Gastrocnemius medialis (tissue), 4 donors: ENCODE results near the gene ZNF790. TPM values are rescaled to one million over a fixed set of nuclear protein-coding genes. Genes with fewer than 3 reads are reported as not detected.

Experiments
- ATAC-seq, 2 donors: fragments of 150-250 bp; one replicate each; pipeline ENCODE4 v1.9.1; 2016
- DNase-seq, 2 donors: peaks; one replicate each; pipeline ENCODE4 v3.0.0-alpha.2; 2019
- H3K27ac ChIP-seq, 4 donors: fragments of 200-600 bp; sonication (generic); 1 replicate in 1 of 4; 2 replicates in 3 of 4; pipeline ENCODE4 v1.5.1; 2016 to 2018; ENCODE audit warnings: mild to moderate bottlenecking in 2 of 4, moderate library complexity in 1 of 4
- H3K27me3 ChIP-seq, 3 donors: fragments of 200-600 bp; sonication (generic) in 2 of 3; 1 replicate in 1 of 3; 2 replicates in 2 of 3; pipeline versions ENCODE4 v1.5.1 to v1.6.0; 2016 to 2019; ENCODE audit warnings: mild to moderate bottlenecking in 1 of 3, moderate library complexity in 1 of 3
- H3K36me3 ChIP-seq, 2 donors: fragments of 200-600 bp; sonication (generic) in 1 of 2; one replicate each; pipeline ENCODE4 v1.5.1; 2017 to 2018
- H3K4me1 ChIP-seq, 2 donors: fragments of 200-600 bp; sonication (generic) in 1 of 2; one replicate each; pipeline ENCODE4 v1.5.1; 2016 to 2017; ENCODE audit warnings: mild to moderate bottlenecking in 2 of 2
- H3K4me3 ChIP-seq, 4 donors: fragments of 200-600 bp; sonication (generic) in 3 of 4; 1 replicate in 1 of 4; 2 replicates in 3 of 4; pipeline ENCODE4 v1.5.1; 2016 to 2019; ENCODE audit warnings: mild to moderate bottlenecking in 2 of 4
- H3K9me3 ChIP-seq, 3 donors: fragments of 200-600 bp; sonication (generic) in 2 of 3; 1 replicate in 1 of 3; 2 replicates in 2 of 3; pipeline ENCODE4 v1.5.1; 2016 to 2019
- POLR2A ChIP-seq, 2 donors: fragments of 450-650 bp; IDR thresholded peaks; one replicate each; pipeline ENCODE4 v1.6.1; 2017; ENCODE audit warnings: antibody characterized with exemption in 2 of 2, mild to moderate bottlenecking in 2 of 2, moderate library complexity in 2 of 2
- in situ Hi-C, 4 donors: fragments of 200-750 bp; cut with MboI; loops; one replicate each; pipeline versions ENCODE4 v1.15.0 to v1.8.0; 2017; ENCODE audit warnings: low sequenced_read_pairs in 4 of 4
- intact Hi-C: fragments of 100-400 bp; cut with DNase I; formaldehyde crosslinking; loops from one replicate; pipeline ENCODE4 v1.15.1; 2023; ENCODE audit warnings: low total_unique reads
- total RNA-seq, 4 donors: library from RNA; depleted of rRNA; stranded (reverse); fragments of >200 nt; gene quantifications; one replicate each; pipeline versions ENCODE4 v1.1.0 to v1.2.3, GENCODE V29; 2016
- TF ChIP-seq, protein P1 (sequence below), 5 experiments: fragments of 450-650 bp in 3 of 5; fragments of 200-600 bp in 2 of 5; sonication (generic) in 2 of 5; IDR thresholded peaks in 4 of 5; conservative IDR thresholded peaks in 1 of 5; 1 replicate in 4 of 5; 2 replicates in 1 of 5; pipeline ENCODE4 v1.5.1; 2016 to 2019; ENCODE audit warnings: antibody characterized with exemption in 5 of 5, mild to moderate bottlenecking in 3 of 5, moderate library complexity in 3 of 5

ZNF790 gene
- total RNA-seq, 4 donors from 2014 or later = 2.4 to 8.1 (median 5.2) TPM

DNA sequence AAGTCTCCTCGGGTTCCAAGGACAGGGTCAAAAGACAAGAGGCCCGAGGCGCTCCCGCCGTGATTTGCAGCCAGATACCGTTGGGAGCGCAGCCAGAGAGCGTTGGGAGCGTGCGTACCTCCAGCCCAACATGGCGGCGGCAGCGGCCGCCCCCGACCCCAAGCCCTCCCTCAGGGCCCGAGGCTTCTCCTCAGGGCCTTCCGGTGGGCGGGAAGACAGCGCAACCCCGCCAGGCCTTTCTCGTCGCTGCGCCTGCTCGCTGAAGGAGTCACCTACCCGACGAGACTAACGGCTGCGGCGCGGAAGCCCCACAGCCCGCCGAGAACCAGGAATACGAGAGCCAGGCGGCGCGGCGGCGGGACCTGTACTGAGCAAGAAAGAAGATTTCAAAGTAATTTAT, 62.4 kb downstream of the ZNF790 start:
- Histone ChIP-seq H3K4me1 (peaks cover 11 to 20% of the 10 kb centered on the region in 2 donors), H3K27ac (no peak overlapping the region), H3K27me3 (peaks cover 0 to 7% (median 0%) of the 10 kb centered on the region in 3 donors), H3K9me3 (peaks cover 3 to 30% (median 4%) of the 10 kb centered on the region in 3 donors), H3K4me3 (peak overlapping the region in 2 of 4 donors; percentile 17 to 27), H3K36me3 (no peaks in the 10 kb centered on the region)
- DNase-seq (no peak), ATAC-seq (no peak)
- TF ChIP-seq, protein P1, sequence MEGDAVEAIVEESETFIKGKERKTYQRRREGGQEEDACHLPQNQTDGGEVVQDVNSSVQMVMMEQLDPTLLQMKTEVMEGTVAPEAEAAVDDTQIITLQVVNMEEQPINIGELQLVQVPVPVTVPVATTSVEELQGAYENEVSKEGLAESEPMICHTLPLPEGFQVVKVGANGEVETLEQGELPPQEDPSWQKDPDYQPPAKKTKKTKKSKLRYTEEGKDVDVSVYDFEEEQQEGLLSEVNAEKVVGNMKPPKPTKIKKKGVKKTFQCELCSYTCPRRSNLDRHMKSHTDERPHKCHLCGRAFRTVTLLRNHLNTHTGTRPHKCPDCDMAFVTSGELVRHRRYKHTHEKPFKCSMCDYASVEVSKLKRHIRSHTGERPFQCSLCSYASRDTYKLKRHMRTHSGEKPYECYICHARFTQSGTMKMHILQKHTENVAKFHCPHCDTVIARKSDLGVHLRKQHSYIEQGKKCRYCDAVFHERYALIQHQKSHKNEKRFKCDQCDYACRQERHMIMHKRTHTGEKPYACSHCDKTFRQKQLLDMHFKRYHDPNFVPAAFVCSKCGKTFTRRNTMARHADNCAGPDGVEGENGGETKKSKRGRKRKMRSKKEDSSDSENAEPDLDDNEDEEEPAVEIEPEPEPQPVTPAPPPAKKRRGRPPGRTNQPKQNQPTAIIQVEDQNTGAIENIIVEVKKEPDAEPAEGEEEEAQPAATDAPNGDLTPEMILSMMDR (IDR thresholded peaks at IDR 0.05 in 4 of 5, conservative IDR thresholded peaks at IDR 0.05 in 1 of 5) = no peak
- TF ChIP-seq POLR2A (IDR thresholded peaks at IDR 0.05) = no peak
- in situ Hi-C loops = no loop called here
- intact Hi-C loops = no loop called here

DNA sequence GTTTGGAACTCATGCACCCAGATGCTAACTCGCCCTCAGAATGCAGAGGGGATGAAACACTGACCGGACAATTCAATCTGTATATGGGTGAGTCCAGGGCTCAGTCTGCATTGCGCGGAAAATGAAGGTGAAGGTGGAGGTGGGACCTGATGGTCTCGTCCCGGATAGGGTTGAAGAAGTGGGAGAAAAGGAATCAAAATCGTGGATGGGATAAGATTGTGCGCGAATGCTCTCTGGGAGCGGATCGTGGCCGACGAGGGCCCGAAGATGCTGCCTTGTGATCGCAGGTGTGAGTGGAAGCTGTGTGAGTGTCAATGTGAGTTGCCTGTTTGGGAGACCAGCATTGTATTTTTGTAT, 65.0 kb downstream of the ZNF790 start:
- Histone ChIP-seq H3K4me3 (peak overlapping the region; percentile 71 to 98 (median 86)), H3K9me3 (peaks cover 3 to 39% (median 4%) of the 10 kb centered on the region in 3 donors), H3K4me1 (peaks cover 11 to 20% of the 10 kb centered on the region in 2 donors), H3K27ac (peak overlapping the region; percentile 74 to 89 (median 84)), H3K27me3 (peaks cover 0 to 7% (median 0%) of the 10 kb centered on the region in 3 donors), H3K36me3 (no peaks in the 10 kb centered on the region)
- in situ Hi-C loops = no loop called here
- no peak for DNase-seq
- no peak for ATAC-seq
- intact Hi-C loops = loop anchor here (1.0 kb wide), 1 partner anchor 24 kb away; no protein-coding TSS in a partner anchor
- TF ChIP-seq POLR2A (IDR thresholded peaks at IDR 0.05) = no peak
- TF ChIP-seq, protein P1 (IDR thresholded peaks at IDR 0.05 in 4 of 5, conservative IDR thresholded peaks at IDR 0.05 in 1 of 5) = no peak

DNA sequence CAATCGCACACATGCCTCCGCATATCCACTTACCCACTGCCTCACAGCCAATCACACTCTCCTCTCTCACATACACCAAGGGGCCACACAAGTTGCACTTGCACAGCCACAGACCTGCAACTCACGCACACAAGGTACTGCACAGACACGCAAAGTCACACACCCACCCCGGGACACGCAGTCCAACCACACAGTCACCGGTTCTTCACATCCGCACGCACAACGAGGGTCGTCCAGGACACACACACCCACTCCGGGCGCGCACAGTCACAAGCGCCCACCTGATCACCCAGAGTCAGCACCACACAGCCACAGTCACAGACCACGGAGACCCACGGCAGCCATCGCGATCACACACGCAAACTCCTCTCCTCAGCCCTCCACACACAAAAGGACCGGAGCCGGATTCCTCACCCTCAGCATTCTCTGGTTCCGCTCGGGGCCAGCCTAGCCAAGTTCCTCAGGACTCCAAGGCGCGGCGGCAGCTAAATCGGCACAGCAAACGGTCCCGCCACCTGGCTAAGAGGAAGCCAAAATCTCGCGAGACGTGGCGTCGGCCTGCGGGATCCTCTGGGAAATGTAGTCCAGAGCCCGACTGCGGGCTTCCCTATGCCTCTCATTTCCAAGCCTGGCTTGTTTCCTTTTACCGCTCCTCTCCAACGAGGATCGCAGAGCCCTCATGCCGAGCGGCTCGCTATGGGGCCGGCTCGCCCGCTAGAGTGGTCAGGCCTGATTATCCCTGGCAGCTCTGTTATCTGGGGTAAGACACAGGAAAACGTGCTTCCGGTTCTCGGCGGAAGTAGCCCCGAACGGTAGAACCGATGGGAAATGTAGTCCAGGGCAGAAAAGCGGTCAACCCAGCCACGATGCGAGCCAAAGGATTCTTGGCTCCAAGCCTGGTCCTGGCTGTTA, 65.6 kb downstream of the ZNF790 start, which contains the start of gene ZNF850:
TSS of gene ZNF850 (minus strand) at position 497 of the 912 bp plus-strand sequence. CDS start 10,201 bp downstream, outside the sequence.
- in situ Hi-C loops (no loop called here), intact Hi-C loops (loop anchor here (1.0 kb wide), 3 partner anchors 25 to 85 kb away; partner anchors contain the start of genes ZNF345 and ZNF567)
- H3K36me3 ChIP-seq = no peaks in the 10 kb centered on the region
- ATAC-seq = peak; percentile 97 to 98
- peaks cover 3 to 45% (median 5%) of the 10 kb centered on the region in 3 donors for H3K9me3 ChIP-seq
- DNase-seq = peak; percentile 82 to 83
- TF ChIP-seq, protein P1 (IDR thresholded peaks at IDR 0.05 in 4 of 5, conservative IDR thresholded peaks at IDR 0.05 in 1 of 5) = no peak
- peak in 1 of 2 donors; percentile 30 for TF ChIP-seq POLR2A (IDR thresholded peaks at IDR 0.05)
- H3K4me3 ChIP-seq = peak within 1 kb of the TSS; percentile 71 to 98 (median 86)
- H3K4me1 ChIP-seq = peaks cover 11 to 20% of the 10 kb centered on the region in 2 donors
- peaks cover 0 to 4% (median 0%) of the 10 kb centered on the region in 3 donors for H3K27me3 ChIP-seq
- H3K27ac ChIP-seq = peak within 1 kb of the TSS; percentile 74 to 89 (median 84)

DNA sequence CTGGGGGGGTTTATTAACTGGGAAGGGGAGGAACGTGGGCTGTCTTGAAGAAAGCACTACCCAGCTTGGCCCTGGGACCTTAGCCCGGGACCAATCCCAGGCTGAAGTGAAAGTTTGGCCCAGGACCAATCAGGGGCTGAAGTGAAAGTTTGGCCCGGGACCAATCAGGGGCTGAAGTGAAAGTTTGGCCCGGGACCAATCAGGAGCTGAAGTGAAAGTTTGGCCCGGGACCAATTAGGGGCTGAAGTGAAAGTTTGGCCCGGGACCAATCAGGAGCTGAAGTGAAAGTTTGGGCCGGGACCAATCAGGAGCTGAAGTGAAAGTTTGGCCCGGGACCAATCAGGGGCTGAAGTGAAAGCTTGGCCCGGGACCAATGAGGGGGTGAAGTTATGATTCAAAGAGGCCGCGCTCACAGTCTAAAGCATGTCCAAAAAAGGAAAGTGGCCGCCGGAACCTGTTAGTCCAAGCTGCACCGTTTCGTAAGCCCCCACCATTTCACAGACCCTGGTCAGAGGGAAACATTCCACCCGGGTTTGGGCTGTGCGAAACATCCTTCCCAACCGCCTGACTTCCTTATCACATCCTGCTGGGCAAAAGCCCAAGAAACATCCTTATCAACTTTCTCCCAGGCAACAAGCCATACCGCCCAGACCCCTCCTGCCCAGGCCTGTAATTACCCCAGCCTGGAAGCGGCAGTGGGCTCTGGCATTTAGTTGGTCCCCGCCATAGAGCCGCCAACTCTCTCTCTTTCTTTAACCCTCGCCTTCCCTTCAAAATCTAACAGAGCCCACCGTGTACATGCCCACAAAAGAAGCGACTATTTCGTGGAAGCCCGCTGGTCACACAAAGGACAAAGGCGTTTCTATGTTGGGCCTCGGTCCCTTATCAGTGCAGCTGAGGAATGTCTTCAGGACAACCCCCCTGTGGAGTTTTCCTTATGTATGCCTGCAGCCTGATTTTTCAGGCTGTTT, 66.6 kb downstream of the ZNF790 start:
- Histone ChIP-seq H3K36me3 (no peaks in the 10 kb centered on the region), H3K4me1 (peaks cover 11 to 20% of the 10 kb centered on the region in 2 donors), H3K27ac (peak overlapping the region; percentile 74 to 89 (median 84)), H3K27me3 (peaks cover 0 to 4% (median 0%) of the 10 kb centered on the region in 3 donors), H3K4me3 (peak overlapping the region; percentile 71 to 98 (median 86)), H3K9me3 (peaks cover 3 to 48% (median 8%) of the 10 kb centered on the region in 3 donors)
- in situ Hi-C loops (no loop called here), intact Hi-C loops (loop anchor here (1.0 kb wide), 2 partner anchors 79 to 84 kb away; partner anchors contain the start of genes ZNF345 and ZNF567)
- ATAC-seq (no peak), DNase-seq (peak in 1 of 2 donors; percentile 20)
- TF ChIP-seq, protein P1 (IDR thresholded peaks at IDR 0.05 in 4 of 5, conservative IDR thresholded peaks at IDR 0.05 in 1 of 5) = no peak
- no peak for TF ChIP-seq POLR2A (IDR thresholded peaks at IDR 0.05)
